Stimulated activated CD8-positive, alpha-beta memory T cell treated with anti-CD3 and anti-CD28 coated beads, Interleukin-12 subunit alpha, Interleukin-12 subunit beta, amount 100 ng/mL, for 1 hour (primary cell): Measurements from ENCODE around the gene USO1.
"Not testable (repeated sequence)": the region's sequence is repeated elsewhere in the genome, so short reads cannot be mapped to it uniquely, and the experiment has no call there.

Experiments
- DNase-seq: peaks from one replicate; pipeline ENCODE4 v3.0.0-alpha.2; 2020; ENCODE audit warnings: low read depth

Gene USO1

GRCh38 chr4:75844151-75844662 is 119.8 kb downstream of the USO1 start:
- DNase-seq, result no peak

GRCh38 chr4:75845992-75846391 is 121.6 kb downstream of the USO1 start:
- no peak for DNase-seq

GRCh38 chr4:75848171-75848760 is 123.9 kb downstream of the USO1 start:
- DNase-seq, result not testable (repeated sequence)

GRCh38 chr4:75848891-75849290 is 124.5 kb downstream of the USO1 start:
- no peak for DNase-seq

GRCh38 chr4:75849461-75849860 is 125.1 kb downstream of the USO1 start:
- DNase-seq, result no peak

GRCh38 chr4:75858721-75859120 is 134.3 kb downstream of the USO1 start:
- DNase-seq, result no peak

- DNase-seq, result no peak
These were observed 136.2 kb downstream of the USO1 start for GRCh38 chr4:75860606-75861005.
